ENCODE data around the gene BBOF1.

DNA sequence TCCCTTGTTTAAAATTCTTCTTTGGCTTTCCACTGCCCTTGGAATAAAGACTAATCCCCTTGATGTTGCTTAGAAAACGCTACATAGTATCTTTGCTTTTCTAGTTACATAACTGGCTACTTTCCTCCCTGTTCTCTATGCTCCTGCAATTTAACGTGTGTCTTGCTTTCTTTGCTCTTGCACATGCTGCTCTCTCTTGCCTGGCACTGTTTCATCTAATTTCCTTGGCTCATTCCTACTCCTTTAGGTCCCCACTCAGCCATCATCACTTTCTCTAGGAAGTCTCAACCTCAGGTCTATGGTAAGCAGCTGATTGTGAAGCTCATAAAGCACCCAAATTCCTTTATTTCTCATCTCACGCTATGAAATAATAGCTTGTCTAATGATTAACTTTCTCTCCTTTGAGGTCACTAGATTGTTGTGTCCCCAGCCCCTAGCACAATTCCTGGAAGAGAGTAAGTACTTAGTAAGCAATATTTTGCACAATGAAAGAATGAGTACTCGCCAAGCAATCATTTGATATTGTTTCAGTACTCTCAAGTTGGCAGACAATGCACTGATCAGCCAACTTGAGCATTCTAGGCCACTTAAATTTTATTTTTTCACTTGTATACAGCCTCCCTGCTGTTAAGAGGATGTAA is 61.8 kb downstream of the BBOF1 start:
- TF ChIP-seq, protein P1, sequence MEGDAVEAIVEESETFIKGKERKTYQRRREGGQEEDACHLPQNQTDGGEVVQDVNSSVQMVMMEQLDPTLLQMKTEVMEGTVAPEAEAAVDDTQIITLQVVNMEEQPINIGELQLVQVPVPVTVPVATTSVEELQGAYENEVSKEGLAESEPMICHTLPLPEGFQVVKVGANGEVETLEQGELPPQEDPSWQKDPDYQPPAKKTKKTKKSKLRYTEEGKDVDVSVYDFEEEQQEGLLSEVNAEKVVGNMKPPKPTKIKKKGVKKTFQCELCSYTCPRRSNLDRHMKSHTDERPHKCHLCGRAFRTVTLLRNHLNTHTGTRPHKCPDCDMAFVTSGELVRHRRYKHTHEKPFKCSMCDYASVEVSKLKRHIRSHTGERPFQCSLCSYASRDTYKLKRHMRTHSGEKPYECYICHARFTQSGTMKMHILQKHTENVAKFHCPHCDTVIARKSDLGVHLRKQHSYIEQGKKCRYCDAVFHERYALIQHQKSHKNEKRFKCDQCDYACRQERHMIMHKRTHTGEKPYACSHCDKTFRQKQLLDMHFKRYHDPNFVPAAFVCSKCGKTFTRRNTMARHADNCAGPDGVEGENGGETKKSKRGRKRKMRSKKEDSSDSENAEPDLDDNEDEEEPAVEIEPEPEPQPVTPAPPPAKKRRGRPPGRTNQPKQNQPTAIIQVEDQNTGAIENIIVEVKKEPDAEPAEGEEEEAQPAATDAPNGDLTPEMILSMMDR (conservative IDR thresholded peaks at IDR 0.05): no peak
- no peak for TF ChIP-seq EZH2 (IDR thresholded peaks at IDR 0.05; ENCODE audit: low read depth)

Measured in PC-9 (cell line).